Esophagus (tissue), 2 donors: ENCODE measurements around the gene CSNK1G1. TPM values are rescaled to one million over a fixed set of nuclear protein-coding genes. Genes with fewer than 3 reads are reported as not detected.

Experiments
- H3K27ac ChIP-seq, 2 donors: one replicate each; pipeline ENCODE4 v1.5.1; 2013; ENCODE audit warnings: low read depth in 2 of 2, mild to moderate bottlenecking in 2 of 2, inconsistent platforms in 1 of 2, low read length in 1 of 2, moderate library complexity in 1 of 2
- H3K27me3 ChIP-seq, 2 donors: one replicate each; pipeline ENCODE4 v1.6.1; 2013; ENCODE audit warnings: low read length in 2 of 2, control low read depth in 1 of 2, mild to moderate bottlenecking in 1 of 2; ENCODE audit not compliant: insufficient read depth in 2 of 2, control insufficient read depth in 1 of 2
- H3K36me3 ChIP-seq, 2 donors: one replicate each; pipeline ENCODE4 v1.6.1; 2013; ENCODE audit warnings: low read length in 1 of 2; ENCODE audit not compliant: control insufficient read depth in 2 of 2, insufficient read depth in 2 of 2
- H3K4me1 ChIP-seq, 2 donors: one replicate each; pipeline ENCODE4 v1.6.1; 2013; ENCODE audit warnings: low read length in 1 of 2; ENCODE audit not compliant: control insufficient read depth in 2 of 2, insufficient read depth in 2 of 2
- H3K4me3 ChIP-seq, 2 donors: one replicate each; pipeline ENCODE4 v1.5.1; 2013; ENCODE audit warnings: low read length in 2 of 2, mild to moderate bottlenecking in 2 of 2, low read depth in 1 of 2, moderate library complexity in 1 of 2
- H3K9me3 ChIP-seq, 2 donors: one replicate each; pipeline ENCODE4 v1.6.1; 2013; ENCODE audit warnings: mild to moderate bottlenecking in 2 of 2, low read depth in 1 of 2, low read length in 1 of 2, moderate library complexity in 1 of 2; ENCODE audit not compliant: control insufficient read depth in 2 of 2, insufficient read depth in 1 of 2
- WGBS, 2 donors: extraction: QIAGEN DNeasy Blood & Tissue Kit; methylation state at CpG; one replicate each; pipeline ENCODE4 v1.1.7; 2013; 5-methylcytosine and 5-hydroxymethylcytosine counted together
- polyA plus RNA-seq, 2 donors: library from polyadenylated mRNA; stranded (reverse); fragments of 200-250 nt; gene quantifications; one replicate each; pipeline ENCODE4 v1.2.3, GENCODE V29; 2013
- donor health status: healthy with polysubstance abuse.
- donor health status: Bipolar disorder and iron deficiency.

CSNK1G1 gene
- polyA plus RNA-seq, 2 donors = 3.8 to 4.6 TPM

GRCh38 chr15:64134345-64134829 lies 221.6 kb downstream of the CSNK1G1 start:
- 82 to 85% methylated on average over 9 of the region's 9 CpGs for WGBS, 2 donors

GRCh38 chr15:64133623-64134344 lies 222.2 kb downstream of the CSNK1G1 start:
- Histone ChIP-seq H3K9me3 (no peaks in the 10 kb centered on the region), H3K27me3 (no peaks in the 10 kb centered on the region), H3K27ac (no peak overlapping the region), H3K4me1 (peaks cover 0 to 4% of the 10 kb centered on the region in 2 donors), H3K36me3 (peaks cover 39 to 48% of the 10 kb centered on the region in 2 donors), H3K4me3 (no peak overlapping the region)
- 90 to 93% methylated on average over 10 of the region's 10 CpGs for WGBS, 2 donors

More at GRCh38 chr15:64134345-64134829, 221.6 kb downstream of the CSNK1G1 start:
- Histone ChIP-seq H3K27ac (no peak overlapping the region), H3K4me3 (no peak overlapping the region), H3K4me1 (peaks cover 0 to 4% of the 10 kb centered on the region in 2 donors), H3K9me3 (no peaks in the 10 kb centered on the region), H3K27me3 (no peaks in the 10 kb centered on the region), H3K36me3 (peaks cover 39 to 47% of the 10 kb centered on the region in 2 donors)

- peaks cover 0 to 4% of the 10 kb centered on the region in 2 donors for H3K4me1 ChIP-seq
- no peak overlapping the region for H3K4me3 ChIP-seq
- H3K9me3 ChIP-seq = no peaks in the 10 kb centered on the region
- WGBS, 2 donors = 89 to 90% methylated on average over 4 of the region's 4 CpGs
- H3K27me3 ChIP-seq = no peaks in the 10 kb centered on the region
- peaks cover 35 to 45% of the 10 kb centered on the region in 2 donors for H3K36me3 ChIP-seq
- H3K27ac ChIP-seq = no peak overlapping the region
Observed at GRCh38 chr15:64132217-64132616, 223.8 kb downstream of the CSNK1G1 start.

GRCh38 chr15:64131547-64131946 lies 224.4 kb downstream of the CSNK1G1 start:
- Histone ChIP-seq H3K27me3 (no peaks in the 10 kb centered on the region), H3K27ac (peak overlapping the region in 1 of 2 donors; percentile 8), H3K4me1 (peaks cover 0 to 4% of the 10 kb centered on the region in 2 donors), H3K9me3 (no peaks in the 10 kb centered on the region), H3K36me3 (peaks cover 34 to 38% of the 10 kb centered on the region in 2 donors), H3K4me3 (no peak overlapping the region)
- 97% methylated on average over 7 of the region's 7 CpGs for WGBS, 2 donors

GRCh38 chr15:64130159-64130558 lies 225.8 kb downstream of the CSNK1G1 start:
- WGBS, 2 donors = 96 to 98% methylated on average over 3 of the region's 3 CpGs
- Histone ChIP-seq H3K27me3 (no peaks in the 10 kb centered on the region), H3K4me3 (no peak overlapping the region), H3K27ac (no peak overlapping the region), H3K9me3 (no peaks in the 10 kb centered on the region), H3K36me3 (peaks cover 34 to 36% of the 10 kb centered on the region in 2 donors), H3K4me1 (peaks cover 0 to 4% of the 10 kb centered on the region in 2 donors)

- WGBS, 2 donors = 81 to 82% methylated on average over 6 of the region's 6 CpGs
- H3K27me3 ChIP-seq = no peaks in the 10 kb centered on the region
- H3K4me3 ChIP-seq = no peak overlapping the region
- H3K9me3 ChIP-seq = no peaks in the 10 kb centered on the region
- no peak overlapping the region for H3K27ac ChIP-seq
- H3K36me3 ChIP-seq = peaks cover 29 to 34% of the 10 kb centered on the region in 2 donors
- H3K4me1 ChIP-seq = no peaks in the 10 kb centered on the region
Observed at GRCh38 chr15:64127521-64128270, 228.3 kb downstream of the CSNK1G1 start.

- H3K27me3 ChIP-seq = no peaks in the 10 kb centered on the region
- H3K4me3 ChIP-seq = no peak overlapping the region
- no peaks in the 10 kb centered on the region for H3K9me3 ChIP-seq
- H3K27ac ChIP-seq = no peak overlapping the region
- peaks cover 22 to 23% of the 10 kb centered on the region in 2 donors for H3K36me3 ChIP-seq
- 84% methylated on average over 3 of the region's 3 CpGs for WGBS, 2 donors
- H3K4me1 ChIP-seq = no peaks in the 10 kb centered on the region
Observed at GRCh38 chr15:64125978-64126377, 230.0 kb downstream of the CSNK1G1 start.

GRCh38 chr15:64122936-64123351 lies 233.0 kb downstream of the CSNK1G1 start:
- H3K27me3 ChIP-seq = no peaks in the 10 kb centered on the region
- H3K9me3 ChIP-seq = no peaks in the 10 kb centered on the region
- no peak overlapping the region for H3K4me3 ChIP-seq
- peaks cover 13 to 22% of the 10 kb centered on the region in 2 donors for H3K36me3 ChIP-seq
- no peaks in the 10 kb centered on the region for H3K4me1 ChIP-seq
- H3K27ac ChIP-seq = no peak overlapping the region
- WGBS, 2 donors = 91 to 93% methylated on average over 3 of the region's 3 CpGs

- no peaks in the 10 kb centered on the region for H3K9me3 ChIP-seq
- no peaks in the 10 kb centered on the region for H3K27me3 ChIP-seq
- H3K4me1 ChIP-seq = no peaks in the 10 kb centered on the region
- H3K36me3 ChIP-seq = peaks cover 13 to 20% of the 10 kb centered on the region in 2 donors
- H3K27ac ChIP-seq = no peak overlapping the region
- 71 to 87% methylated on average over 1 of the region's 1 CpG for WGBS, 2 donors
- no peak overlapping the region for H3K4me3 ChIP-seq
Observed at GRCh38 chr15:64122444-64122843, 233.5 kb downstream of the CSNK1G1 start.
